H1 (cell line): ENCODE results near the gene GBE1. TPM values are rescaled to one million over a fixed set of nuclear protein-coding genes. Genes with fewer than 3 reads are reported as not detected.

ENCODE experiments used
- ATF2 ChIP-seq: IDR thresholded peaks from 2 replicates; pipeline ENCODE4 v1.6.1; 2012; ENCODE audit warnings: low read length, inconsistent platforms
- BACH1 ChIP-seq: IDR thresholded peaks from 2 replicates; pipeline ENCODE4 v1.6.1; 2012; ENCODE audit warnings: low read length, improper control_type of control experiment
- CBX5 ChIP-seq: fragments of 300-800, 300-1000 bp; sonication (generic); IDR thresholded peaks from 2 replicates; pipeline ENCODE4 v1.7.1; 2016; ENCODE audit warnings: antibody characterized with exemption, low read length, low read depth
- CBX8 ChIP-seq: fragments of 300-800, 300-1000 bp; sonication (generic); IDR thresholded peaks from 2 replicates; pipeline ENCODE4 v1.7.1; 2016; ENCODE audit warnings: low read depth, low read length, borderline replicate concordance
- CEBPB ChIP-seq: IDR thresholded peaks from 2 replicates; pipeline ENCODE4 v1.6.1; 2012; ENCODE audit warnings: low read depth, low read length
- CHD2 ChIP-seq: IDR thresholded peaks from 2 replicates; pipeline ENCODE4 v1.6.1; 2012; ENCODE audit warnings: low read length, improper control_type of control experiment
- E2F6 ChIP-seq: IDR thresholded peaks from 2 replicates; pipeline ENCODE4 v1.6.1; 2012; ENCODE audit warnings: inconsistent platforms
- EP300 ChIP-seq, 2 experiments: IDR thresholded peaks; 1 replicate in 1 of 2; 2 replicates in 1 of 2; pipeline ENCODE4 v1.6.1; 2011 to 2012; ENCODE audit warnings: low read depth in 2 of 2, low read length in 2 of 2, mild to moderate bottlenecking in 2 of 2, borderline replicate concordance in 1 of 2, inconsistent platforms in 1 of 2, moderate library complexity in 1 of 2
- EZH2 ChIP-seq: fragments of 200-600 bp; sonication (generic); IDR thresholded peaks from 2 replicates; pipeline ENCODE4 v1.7.1; 2012; ENCODE audit warnings: low read depth, mild to moderate bottlenecking, moderate library complexity, low read length, inconsistent platforms; ENCODE audit not compliant: severe bottlenecking
- HDAC2 ChIP-seq, 2 experiments: fragments of 300-600 bp in 1 of 2; sonication (generic) in 1 of 2; IDR thresholded peaks; 2 replicates each; pipeline ENCODE4 v1.6.1; 2011 to 2012; ENCODE audit warnings: low read depth in 2 of 2, low read length in 2 of 2, mild to moderate bottlenecking in 2 of 2, moderate library complexity in 2 of 2, borderline replicate concordance in 1 of 2, inconsistent platforms in 1 of 2
- MAFK ChIP-seq: IDR thresholded peaks from 2 replicates; pipeline ENCODE4 v1.6.1; 2012; ENCODE audit warnings: low read depth, mild to moderate bottlenecking, improper control_type of control experiment, low read length
- NANOG ChIP-seq: IDR thresholded peaks from 2 replicates; pipeline ENCODE4 v1.6.1; 2011; ENCODE audit warnings: low read length, low read depth, mild to moderate bottlenecking, inconsistent platforms; ENCODE audit not compliant: insufficient read depth, poor library complexity, severe bottlenecking
- PHF8 ChIP-seq: fragments of 200-600 bp; sonication (generic); conservative IDR thresholded peaks from 2 replicates; pipeline ENCODE4 v1.7.1; 2012; ENCODE audit warnings: low read depth, mild to moderate bottlenecking, inconsistent platforms, low read length, moderate library complexity
- SIX5 ChIP-seq: IDR thresholded peaks from 2 replicates; pipeline ENCODE4 v1.6.1; 2011; ENCODE audit warnings: mild to moderate bottlenecking, low read depth, low read length
- SP2 ChIP-seq: IDR thresholded peaks from 2 replicates; pipeline ENCODE4 v1.6.1; 2012; ENCODE audit warnings: mild to moderate bottlenecking, low read length, inconsistent platforms
- SP4 ChIP-seq: IDR thresholded peaks from 2 replicates; pipeline ENCODE4 v1.6.1; 2012; ENCODE audit warnings: low read length, inconsistent platforms
- SUZ12 ChIP-seq: fragments of 200-600 bp; sonication (generic); IDR thresholded peaks from 2 replicates; pipeline ENCODE4 v1.6.1; 2012; ENCODE audit warnings: mild to moderate bottlenecking, inconsistent platforms, low read length, moderate library complexity, mixed read lengths
- TAF1 ChIP-seq: IDR thresholded peaks from 2 replicates; pipeline ENCODE4 v1.6.1; 2011; ENCODE audit warnings: mild to moderate bottlenecking, low read depth, low read length
- TBP ChIP-seq: IDR thresholded peaks from 2 replicates; pipeline ENCODE4 v1.6.1; 2011; ENCODE audit warnings: low read depth, low read length, improper control_type of control experiment
- TCF12 ChIP-seq: IDR thresholded peaks from 2 replicates; pipeline ENCODE4 v1.6.1; 2011; ENCODE audit warnings: low read depth, mild to moderate bottlenecking, low read length
- YY1 ChIP-seq: IDR thresholded peaks from 2 replicates; pipeline ENCODE4 v1.6.1; 2011; ENCODE audit warnings: low read depth, mild to moderate bottlenecking, low read length
- polyA plus RNA-seq, 7 experiments: library from polyadenylated mRNA; depleted of rRNA in 3 of 7; stranded (reverse) in 5 of 7; unstranded in 2 of 7; fragments of >200 nt in 5 of 7; fragments of 200-250 nt in 2 of 7; gene quantifications; 1 replicate in 5 of 7; 2 replicates in 1 of 7; 4 replicates in 1 of 7; pipeline versions ENCODE4 v1.2.1 to v1.2.3, GENCODE V29; 2011 to 2013; ENCODE audit warnings: missing spikeins in 2 of 7, mixed read lengths in 2 of 7
- total RNA-seq: library from RNA; stranded (reverse); fragmentation: NEBNext Ultra II Directional; extraction: Animal tissue kit (Norgen Biotek cat#: 25700); gene quantifications from 2 replicates; pipeline ENCODE4 v1.2.1, GENCODE V29; 2021

GBE1 gene
- total and polyA plus RNA-seq, 2 of the 8 experiments (the other 6 are each of a cell fraction or from before 2014, with no cell fraction given) = 3.3 to 7.3 TPM

GRCh38 chr3:81760924-81761903, at the start of gene GBE1 (continued):
- TF ChIP-seq CEBPB = peak; percentile 78
- TF ChIP-seq SP2 = no peak
- TF ChIP-seq EP300 (IDR thresholded peaks at IDR 0.05; ENCODE audit: borderline replicate concordance in 1 of 2, low read depth in 2 of 2, low read length in 2 of 2) = no peak; a peak in 1 of 3 replicates
- no peak for TF ChIP-seq SIX5
- peak; percentile 62 to 81; a peak in 2 of 4 replicates for TF ChIP-seq HDAC2 (IDR thresholded peaks at IDR 0.05; ENCODE audit: borderline replicate concordance in 1 of 2, low read depth in 2 of 2, low read length in 2 of 2)
- no peak for TF ChIP-seq NANOG
- TF ChIP-seq PHF8 = peak; percentile 97
- no peak; the same call in 1 of the 2 replicates for TF ChIP-seq BACH1
- no peak for TF ChIP-seq CBX5
- TF ChIP-seq CBX8 = no peak
- TF ChIP-seq CHD2 = no peak
- TF ChIP-seq TAF1 = peak; percentile 78
- peak; percentile 77 for TF ChIP-seq TBP
- TF ChIP-seq YY1 = peak; percentile 92
- TF ChIP-seq SP4 = no peak
- no peak for TF ChIP-seq TCF12
- no peak; the same call in 1 of the 2 replicates for TF ChIP-seq E2F6
- no peak for TF ChIP-seq EZH2
- TF ChIP-seq ATF2 = 0 out of 2 replicates have a peak, but pooled peaks have one; percentile 41
- TF ChIP-seq SUZ12 = no peak
- TF ChIP-seq MAFK = no peak
